Natural killer cell (primary cell): Measurements from ENCODE around the gene KIF2A. TPM values are rescaled to one million over a fixed set of nuclear protein-coding genes. Genes with fewer than 3 reads are reported as not detected.

Experiments used
- ATAC-seq, 3 donors: fragments of 150-1000 bp in 2 of 3; fragments of 200-7000 bp in 1 of 3; cut with Tn5 transposase; 1 replicate in 1 of 3; 2 replicates in 2 of 3; pipeline ENCODE4 v1.10.0; 2021; ENCODE audit warnings: mild to moderate bottlenecking in 2 of 3, moderate library complexity in 2 of 3
- DNase-seq, 2 donors: peaks; one replicate each; pipeline versions ENCODE4 v3.0.0 to v3.0.0-alpha.2; 2013 to 2021; ENCODE audit warnings: mixed read lengths in 1 of 2
- H3K27ac ChIP-seq: one replicate; pipeline ENCODE4 v1.5.1; 2013; ENCODE audit warnings: mild to moderate bottlenecking, low read length
- H3K27me3 ChIP-seq: one replicate; pipeline ENCODE4 v1.6.1; 2013; ENCODE audit warnings: low read length; ENCODE audit not compliant: control insufficient read depth, insufficient read depth
- H3K36me3 ChIP-seq: one replicate; pipeline ENCODE4 v1.6.1; 2013; ENCODE audit warnings: low read length; ENCODE audit not compliant: control insufficient read depth, insufficient read depth
- H3K4me1 ChIP-seq: one replicate; pipeline ENCODE4 v1.6.1; 2013; ENCODE audit warnings: low read length; ENCODE audit not compliant: control insufficient read depth, insufficient read depth
- H3K4me3 ChIP-seq: one replicate; pipeline ENCODE4 v1.5.1; 2013; ENCODE audit warnings: low read length
- H3K9me3 ChIP-seq: one replicate; pipeline ENCODE4 v1.6.1; 2013; ENCODE audit warnings: low read length; ENCODE audit not compliant: control insufficient read depth, insufficient read depth
- H3K27ac Mint-ChIP-seq, 2 donors: one replicate each; pipeline ENCODE4 v1.8.0; 2022; ENCODE audit warnings: mild to moderate bottlenecking in 2 of 2, mixed read lengths in 2 of 2, moderate library complexity in 1 of 2
- H3K27me3 Mint-ChIP-seq, 2 donors: one replicate each; pipeline ENCODE4 v1.8.0; 2022; ENCODE audit warnings: low read depth in 2 of 2, mixed read lengths in 2 of 2
- H3K36me3 Mint-ChIP-seq: one replicate; pipeline ENCODE4 v1.8.0; 2022; ENCODE audit warnings: mixed read lengths
- H3K4me1 Mint-ChIP-seq, 2 donors: one replicate each; pipeline ENCODE4 v1.8.0; 2022; ENCODE audit warnings: mixed read lengths in 2 of 2
- H3K4me3 Mint-ChIP-seq: one replicate; pipeline ENCODE4 v1.8.0; 2022; ENCODE audit warnings: mild to moderate bottlenecking, moderate library complexity, mixed read lengths
- H3K9me3 Mint-ChIP-seq, 2 donors: one replicate each; pipeline ENCODE4 v1.8.0; 2022; ENCODE audit warnings: mixed read lengths in 2 of 2
- CTCF ChIP-seq: fragments of 200-600 bp; IDR thresholded peaks from one replicate; pipeline ENCODE4 v1.8.0; 2022; ENCODE audit warnings: antibody characterized with exemption
- WGBS: methylation state at CpG from one replicate; pipeline ENCODE4 v1.1.7; 2013; ENCODE audit warnings: missing lambda C conversion rate; ENCODE audit not compliant: insufficient coverage; 5-methylcytosine and 5-hydroxymethylcytosine counted together
- intact Hi-C: fragments of 100-400 bp; cut with micrococcal nuclease; formaldehyde crosslinking; loops from one replicate; pipeline ENCODE4 v1.14.2; 2022
- total RNA-seq, 4 donors: library from RNA; stranded (reverse); fragments of 120-200 nt in 1 of 4; gene quantifications; one replicate each; pipeline versions ENCODE4 v1.2.3 to v1.2.4, GENCODE V29; 2013 to 2022

The KIF2A gene
- total RNA-seq, 3 donors from 2014 or later (not counting 1 experiment from before 2014, with no cell fraction given) = 80.4 to 95.2 (median 80.6) TPM

GRCh38 chr5:62309107-62309506 is 3.1 kb downstream of the KIF2A start:
- DNase-seq = no peak
- Mint-ChIP-seq H3K4me1 (peaks cover 74 to 75% of the 10 kb centered on the region in 2 donors), H3K27ac (peak overlapping the region; percentile 98 to 99), H3K9me3 (no peaks in the 10 kb centered on the region), H3K36me3 (no peaks in the 10 kb centered on the region), H3K27me3 (no peaks in the 10 kb centered on the region), H3K4me3 (no peak overlapping the region)
- H3K27ac ChIP-seq = no peak overlapping the region
- ATAC-seq = no peak
- H3K4me3 ChIP-seq = no peak overlapping the region
- intact Hi-C loops = loop anchor here (5.0 kb wide), 2 partner anchors 33 to 268 kb away; partner anchors contain the start of gene LRRC70
- H3K9me3 ChIP-seq = no peaks in the 10 kb centered on the region
- no peak for TF ChIP-seq CTCF
- 94% methylated on average over 2 of the region's 4 CpGs for WGBS
- H3K36me3 ChIP-seq = no peaks in the 10 kb centered on the region
- H3K4me1 ChIP-seq = peaks cover 31% of the 10 kb centered on the region
- H3K27me3 ChIP-seq = no peaks in the 10 kb centered on the region

- no peak overlapping the region for H3K4me3 ChIP-seq
- 86% methylated on average over 4 of the region's 5 CpGs for WGBS
- DNase-seq (no peak), ATAC-seq (no peak)
- H3K4me1 ChIP-seq = peaks cover 30% of the 10 kb centered on the region
- peak overlapping the region; percentile 28 for H3K4me3 Mint-ChIP-seq
- H3K27ac ChIP-seq = no peak overlapping the region
- H3K4me1 Mint-ChIP-seq = peaks cover 81 to 85% of the 10 kb centered on the region in 2 donors
- no peak for TF ChIP-seq CTCF
- no peaks in the 10 kb centered on the region for H3K27me3 ChIP-seq
- no peaks in the 10 kb centered on the region for H3K27me3 Mint-ChIP-seq
- peaks cover under 1% of the 10 kb centered on the region for H3K36me3 ChIP-seq
- intact Hi-C loops = no loop called here
- no peaks in the 10 kb centered on the region for H3K9me3 Mint-ChIP-seq
- H3K36me3 Mint-ChIP-seq = no peaks in the 10 kb centered on the region
- H3K27ac Mint-ChIP-seq = peak overlapping the region; percentile 98 to 99
- H3K9me3 ChIP-seq = no peaks in the 10 kb centered on the region
Observed at GRCh38 chr5:62310426-62311143, 4.6 kb downstream of the KIF2A start.

- Histone ChIP-seq H3K27ac (no peak overlapping the region), H3K9me3 (no peaks in the 10 kb centered on the region), H3K36me3 (peaks cover 2% of the 10 kb centered on the region), H3K27me3 (no peaks in the 10 kb centered on the region), H3K4me1 (peaks cover 30% of the 10 kb centered on the region), H3K4me3 (no peak overlapping the region)
- WGBS = no CpG with 5 or more reads among the region's 1 CpG
- peaks cover 89 to 92% of the 10 kb centered on the region in 2 donors for H3K4me1 Mint-ChIP-seq
- intact Hi-C loops = no loop called here
- no peaks in the 10 kb centered on the region for H3K27me3 Mint-ChIP-seq
- no peak for DNase-seq
- no peak for TF ChIP-seq CTCF
- H3K4me3 Mint-ChIP-seq = peak overlapping the region; percentile 19
- H3K9me3 Mint-ChIP-seq = no peaks in the 10 kb centered on the region
- peak overlapping the region; percentile 98 to 99 for H3K27ac Mint-ChIP-seq
- no peak for ATAC-seq
- H3K36me3 Mint-ChIP-seq = no peaks in the 10 kb centered on the region
Observed at GRCh38 chr5:62312036-62312435, 6.0 kb downstream of the KIF2A start.

- Mint-ChIP-seq H3K9me3 (no peaks in the 10 kb centered on the region), H3K27me3 (no peaks in the 10 kb centered on the region), H3K4me1 (peaks cover 85 to 89% of the 10 kb centered on the region in 2 donors), H3K4me3 (no peak overlapping the region), H3K36me3 (no peaks in the 10 kb centered on the region), H3K27ac (peak overlapping the region; percentile 98 to 99)
- DNase-seq (no peak), ATAC-seq (no peak)
- intact Hi-C loops = no loop called here
- Histone ChIP-seq H3K27ac (no peak overlapping the region), H3K9me3 (no peaks in the 10 kb centered on the region), H3K27me3 (no peaks in the 10 kb centered on the region), H3K4me1 (peaks cover 27% of the 10 kb centered on the region), H3K36me3 (peaks cover 2% of the 10 kb centered on the region), H3K4me3 (no peak overlapping the region)
- WGBS = no CpG with 5 or more reads among the region's 1 CpG
- TF ChIP-seq CTCF = no peak
Observed at GRCh38 chr5:62312674-62313073, 6.7 kb downstream of the KIF2A start.
